OCI-LY1 (cell line): ENCODE results near the gene ACTN4.

ENCODE experiments used
- H2AFZ ChIP-seq: fragments of 200-600 bp; sonication (generic), shearing (Covaris generic); 2 replicates; pipeline ENCODE4 v1.6.0; 2014; ENCODE audit warnings: antibody characterized with exemption, mild to moderate bottlenecking, low read length
- H3F3A ChIP-seq: fragments of 200-600 bp; sonication (generic), shearing (Covaris generic); 2 replicates; pipeline ENCODE4 v1.6.0; 2014; ENCODE audit warnings: mild to moderate bottlenecking, antibody characterized with exemption, low read length, moderate library complexity; ENCODE audit not compliant: insufficient read depth
- H3K27ac ChIP-seq: fragments of 200-600 bp; sonication (generic); 2 replicates; pipeline ENCODE4 v1.5.1; 2014; ENCODE audit warnings: low read length, mixed run types, mild to moderate bottlenecking, low read depth; ENCODE audit not compliant: poor library complexity, severe bottlenecking
- H3K27me3 ChIP-seq: fragments of 200-600 bp; sonication (generic); 2 replicates; pipeline ENCODE4 v1.6.0; 2014; ENCODE audit warnings: antibody characterized with exemption, mild to moderate bottlenecking, low read length, moderate library complexity; ENCODE audit not compliant: insufficient read depth
- H3K36me3 ChIP-seq: fragments of 200-600 bp; sonication (generic); 2 replicates; pipeline ENCODE4 v1.6.1; 2014; ENCODE audit warnings: mild to moderate bottlenecking, antibody characterized with exemption, low read length, moderate library complexity, mixed read lengths; ENCODE audit not compliant: insufficient read depth
- H3K4me1 ChIP-seq: fragments of 200-600 bp; sonication (generic); 2 replicates; pipeline ENCODE4 v1.5.1; 2014; ENCODE audit warnings: mild to moderate bottlenecking, low read length, moderate library complexity; ENCODE audit not compliant: insufficient read depth, severe bottlenecking
- H3K4me2 ChIP-seq: fragments of 200-600 bp; sonication (generic), shearing (Covaris generic); 2 replicates; pipeline ENCODE4 v1.6.1; 2014; ENCODE audit warnings: low read length
- H3K4me3 ChIP-seq: fragments of 200-600 bp; sonication (generic); 2 replicates; pipeline ENCODE4 v1.5.1; 2014; ENCODE audit warnings: low read length, low read depth, mild to moderate bottlenecking, mixed read lengths; ENCODE audit not compliant: poor library complexity, severe bottlenecking
- H3K79me2 ChIP-seq: fragments of 200-600 bp; shearing (Covaris generic); 2 replicates; pipeline ENCODE4 v1.6.1; 2016; ENCODE audit warnings: mixed run types, low read length, mixed read lengths; ENCODE audit not compliant: insufficient read depth
- H3K9ac ChIP-seq: fragments of 200-600 bp; sonication (generic), shearing (Covaris generic); 2 replicates; pipeline ENCODE4 v1.6.1; 2014; ENCODE audit warnings: mild to moderate bottlenecking, low read length, mixed read lengths
- H3K9me2 ChIP-seq: fragments of 200-600 bp; sonication (generic), shearing (Covaris generic); 2 replicates; pipeline ENCODE4 v1.6.1; 2014; ENCODE audit warnings: low read depth, mild to moderate bottlenecking, low read length, mixed read lengths
- H3K9me3 ChIP-seq: fragments of 200-600 bp; shearing (Covaris generic); 2 replicates; pipeline ENCODE4 v1.6.1; 2014; ENCODE audit warnings: low read length, mixed read lengths
- H4K20me1 ChIP-seq: fragments of 200-600 bp; sonication (generic), shearing (Covaris generic); 2 replicates; pipeline ENCODE4 v1.6.0; 2016; ENCODE audit warnings: mild to moderate bottlenecking, low read length; ENCODE audit not compliant: insufficient read depth
- EZH2 ChIP-seq: fragments of 200-600 bp; sonication (generic), shearing (Covaris generic); IDR thresholded peaks from 2 replicates; pipeline ENCODE4 v1.8.0; 2017; ENCODE audit warnings: borderline replicate concordance, mixed run types, mild to moderate bottlenecking, antibody characterized with exemption, low read length, moderate library complexity, mixed read lengths
- TF ChIP-seq, protein P1 (sequence below): fragments of 200-600 bp; sonication (generic), shearing (Covaris generic); IDR thresholded peaks from 2 replicates; pipeline ENCODE4 v1.5.1; 2017; ENCODE audit warnings: mild to moderate bottlenecking, antibody characterized with exemption, low read length, moderate library complexity, mixed read lengths

ACTN4 gene

DNA sequence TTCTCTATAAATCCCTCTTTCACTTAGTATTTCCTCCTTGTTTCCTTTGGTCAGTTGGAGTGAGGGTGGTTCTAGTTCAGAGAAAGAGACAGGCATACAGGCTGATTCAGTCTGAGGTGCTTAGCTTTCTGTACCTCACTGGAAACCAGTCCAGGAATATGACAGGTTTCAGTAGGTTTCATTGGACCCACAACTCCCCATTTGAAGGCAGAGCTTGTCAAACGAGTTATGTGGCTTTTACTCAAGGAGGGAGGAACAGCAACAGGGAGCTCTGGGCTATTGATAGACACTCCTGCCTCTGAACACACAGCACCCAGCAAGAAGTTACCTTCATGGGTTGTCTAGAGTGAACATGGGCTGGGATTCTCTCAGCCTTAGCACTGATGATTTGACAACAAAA is 14.5 kb downstream of the ACTN4 start:
- H3K9ac ChIP-seq = no peak overlapping the region

DNA sequence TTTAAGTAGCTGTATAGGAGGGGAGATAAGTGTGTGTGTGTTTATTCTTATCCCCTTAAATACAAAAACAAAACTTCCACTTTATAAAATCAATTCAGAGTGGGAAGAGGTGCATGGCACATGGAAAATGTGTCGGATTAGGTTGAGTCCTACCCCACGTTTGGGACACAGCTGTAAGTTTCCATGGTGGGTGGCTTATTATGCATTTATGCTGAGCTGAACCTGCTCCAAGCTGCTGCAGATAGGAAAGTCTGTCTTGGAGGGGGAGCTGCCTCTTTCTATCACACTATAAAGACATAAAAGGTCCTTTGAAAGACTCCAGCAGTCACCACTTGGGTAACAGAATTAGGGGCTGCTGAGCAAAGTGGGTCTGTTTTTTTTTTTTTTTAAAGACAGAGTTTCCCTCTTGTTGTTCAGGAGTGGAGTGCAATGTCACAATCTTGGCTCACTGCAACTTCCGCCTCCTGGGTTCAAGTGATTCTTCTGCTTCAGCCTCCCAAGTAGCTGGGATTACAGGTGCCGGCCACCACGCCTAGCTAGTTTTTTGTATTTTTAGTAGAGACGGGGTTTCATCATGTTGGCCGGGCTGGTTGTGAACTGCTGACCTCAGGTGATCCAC is 15.2 kb downstream of the ACTN4 start:
- no peak overlapping the region for H2AFZ ChIP-seq
- H3K9ac ChIP-seq = no peak overlapping the region
- no peaks in the 10 kb centered on the region for H3K9me2 ChIP-seq
- no peaks in the 10 kb centered on the region for H3K27me3 ChIP-seq
- no peak overlapping the region for H3K27ac ChIP-seq
- H3K79me2 ChIP-seq = peaks cover 42% of the 10 kb centered on the region
- H3K9me3 ChIP-seq = no peaks in the 10 kb centered on the region
- H3K4me2 ChIP-seq = no peak overlapping the region
- H3K36me3 ChIP-seq = peaks cover 8% of the 10 kb centered on the region; the same call in 1 of the 2 replicates
- H3K4me1 ChIP-seq = peaks cover 41% of the 10 kb centered on the region
- H3K4me3 ChIP-seq = no peak overlapping the region
- no peaks in the 10 kb centered on the region for H3F3A ChIP-seq
- TF ChIP-seq, protein P1, sequence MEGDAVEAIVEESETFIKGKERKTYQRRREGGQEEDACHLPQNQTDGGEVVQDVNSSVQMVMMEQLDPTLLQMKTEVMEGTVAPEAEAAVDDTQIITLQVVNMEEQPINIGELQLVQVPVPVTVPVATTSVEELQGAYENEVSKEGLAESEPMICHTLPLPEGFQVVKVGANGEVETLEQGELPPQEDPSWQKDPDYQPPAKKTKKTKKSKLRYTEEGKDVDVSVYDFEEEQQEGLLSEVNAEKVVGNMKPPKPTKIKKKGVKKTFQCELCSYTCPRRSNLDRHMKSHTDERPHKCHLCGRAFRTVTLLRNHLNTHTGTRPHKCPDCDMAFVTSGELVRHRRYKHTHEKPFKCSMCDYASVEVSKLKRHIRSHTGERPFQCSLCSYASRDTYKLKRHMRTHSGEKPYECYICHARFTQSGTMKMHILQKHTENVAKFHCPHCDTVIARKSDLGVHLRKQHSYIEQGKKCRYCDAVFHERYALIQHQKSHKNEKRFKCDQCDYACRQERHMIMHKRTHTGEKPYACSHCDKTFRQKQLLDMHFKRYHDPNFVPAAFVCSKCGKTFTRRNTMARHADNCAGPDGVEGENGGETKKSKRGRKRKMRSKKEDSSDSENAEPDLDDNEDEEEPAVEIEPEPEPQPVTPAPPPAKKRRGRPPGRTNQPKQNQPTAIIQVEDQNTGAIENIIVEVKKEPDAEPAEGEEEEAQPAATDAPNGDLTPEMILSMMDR = no peak
- no peak for TF ChIP-seq EZH2
- H4K20me1 ChIP-seq = no peaks in the 10 kb centered on the region

More for the DNA sequence above, 14.5 kb downstream of the ACTN4 start:
- no peaks in the 10 kb centered on the region for H4K20me1 ChIP-seq
- no peaks in the 10 kb centered on the region for H3F3A ChIP-seq
- H3K9me3 ChIP-seq = no peaks in the 10 kb centered on the region
- no peak overlapping the region for H3K4me3 ChIP-seq
- no peak overlapping the region for H3K27ac ChIP-seq
- TF ChIP-seq EZH2 = no peak
- TF ChIP-seq, protein P1 = no peak
- H2AFZ ChIP-seq = no peak overlapping the region
- no peaks in the 10 kb centered on the region for H3K27me3 ChIP-seq
- peaks cover 12% of the 10 kb centered on the region; the same call in 1 of the 2 replicates for H3K36me3 ChIP-seq
- H3K4me1 ChIP-seq = peaks cover 34% of the 10 kb centered on the region
- no peaks in the 10 kb centered on the region for H3K9me2 ChIP-seq
- no peak overlapping the region for H3K4me2 ChIP-seq
- peaks cover 42% of the 10 kb centered on the region for H3K79me2 ChIP-seq

DNA sequence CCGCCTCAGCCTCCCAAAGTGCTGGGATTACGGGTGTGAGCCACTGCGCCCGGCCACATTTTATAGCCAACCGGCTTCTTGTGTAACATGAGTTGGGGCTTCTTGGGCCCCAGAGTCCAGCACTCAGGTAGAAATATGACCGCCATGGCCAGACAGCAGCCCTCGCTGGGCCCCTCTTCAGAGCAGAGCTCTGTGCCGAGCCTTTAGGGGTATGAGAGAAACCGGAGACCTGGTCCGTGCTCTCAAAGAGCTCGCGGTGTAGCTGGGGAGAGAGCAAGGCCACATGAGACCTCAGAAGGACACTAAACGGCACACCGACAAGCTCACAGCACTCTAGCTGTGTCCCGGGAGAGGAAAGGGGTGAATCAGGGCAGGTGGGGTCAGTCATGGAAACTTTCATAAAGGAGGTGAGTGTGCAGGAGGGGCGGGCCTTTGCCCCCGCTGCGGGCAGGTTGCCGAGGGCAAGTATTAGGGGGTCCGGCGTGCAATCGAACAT is 15.8 kb downstream of the ACTN4 start:
- Histone ChIP-seq H3K9ac (no peak overlapping the region), H3K27me3 (no peaks in the 10 kb centered on the region), H3K9me3 (no peaks in the 10 kb centered on the region), H3K4me1 (peaks cover 46% of the 10 kb centered on the region), H3K9me2 (no peaks in the 10 kb centered on the region), H3K79me2 (peaks cover 37% of the 10 kb centered on the region), H3K27ac (no peak overlapping the region), H3K4me3 (no peak overlapping the region), H2AFZ (no peak overlapping the region), H4K20me1 (no peaks in the 10 kb centered on the region), H3K36me3 (peaks cover 4% of the 10 kb centered on the region; the same call in 1 of the 2 replicates), H3F3A (no peaks in the 10 kb centered on the region), H3K4me2 (no peak overlapping the region)
- TF ChIP-seq, protein P1 = no peak
- TF ChIP-seq EZH2 = no peak
